Measurements from ENCODE around the gene HSBP1L1.
A peak's percentile ranks its signal among the peaks of the same experiment; 100 is the strongest.

Gene HSBP1L1

DNA sequence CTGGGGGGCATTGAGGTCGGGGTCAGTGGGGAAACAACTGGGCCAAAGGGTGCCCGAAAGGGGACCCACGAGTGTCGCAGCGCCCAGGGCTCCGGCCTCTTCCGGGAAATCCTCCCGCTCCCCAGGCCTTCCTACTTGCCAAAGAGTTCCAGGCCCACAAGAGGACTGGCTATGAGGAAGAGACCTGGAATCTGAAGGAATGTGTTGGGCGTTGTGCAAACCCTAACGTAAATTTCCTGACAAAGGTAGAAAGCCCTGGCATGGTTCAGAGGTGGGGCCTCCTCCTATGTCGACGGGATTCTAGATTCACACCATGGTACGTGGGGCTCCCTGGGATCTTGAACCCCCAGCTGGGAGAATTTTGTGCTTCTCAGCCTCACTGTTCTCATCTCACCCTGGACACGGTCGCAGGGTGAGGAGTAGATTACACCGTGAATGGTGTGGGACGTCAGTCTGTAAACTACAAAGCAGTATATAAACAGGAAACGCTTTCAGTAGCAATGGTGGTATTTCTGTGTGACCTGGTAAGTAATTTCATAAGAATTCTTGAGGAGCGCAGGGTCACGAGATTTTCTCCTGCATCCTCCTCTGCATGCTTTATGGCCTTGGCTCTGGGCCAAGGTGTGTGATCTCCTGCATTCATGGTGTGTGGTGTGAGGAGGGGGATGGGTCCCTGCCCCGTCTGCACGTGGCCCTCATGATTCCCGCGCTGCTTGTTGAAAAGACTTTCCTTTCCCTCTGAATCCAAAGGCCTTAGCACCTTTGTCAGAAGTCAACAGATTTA lies 868 bp downstream of the HSBP1L1 start:
- TF ChIP-seq POLR2AphosphoS5 (IDR thresholded peaks at IDR 0.05; ENCODE audit: borderline replicate concordance, low read depth, low read length) (peak; percentile 44; the same call in 1 of the 2 replicates), FOXP2 (optimal IDR thresholded peaks at IDR 0.05; ENCODE audit: control extremely low read depth, extremely low read length, insufficient read depth) (no peak)
- DNase-seq (ENCODE audit: low read depth, low spot score), result no peak
- peak overlapping the region; percentile 79 for H3K4me3 ChIP-seq
- peak overlapping the region; percentile 86 for H3K9ac ChIP-seq (ENCODE audit: insufficient read length)
- no peaks in the 10 kb centered on the region for H3K9me3 ChIP-seq (ENCODE audit: low read depth, low read length)
- peaks cover under 1% of the 10 kb centered on the region; the same call in 1 of the 2 replicates for H3K36me3 ChIP-seq (ENCODE audit: insufficient read depth, low read length)
- H3K27ac ChIP-seq, result peak overlapping the region; percentile 20; the same call in 1 of the 2 replicates

DNA sequence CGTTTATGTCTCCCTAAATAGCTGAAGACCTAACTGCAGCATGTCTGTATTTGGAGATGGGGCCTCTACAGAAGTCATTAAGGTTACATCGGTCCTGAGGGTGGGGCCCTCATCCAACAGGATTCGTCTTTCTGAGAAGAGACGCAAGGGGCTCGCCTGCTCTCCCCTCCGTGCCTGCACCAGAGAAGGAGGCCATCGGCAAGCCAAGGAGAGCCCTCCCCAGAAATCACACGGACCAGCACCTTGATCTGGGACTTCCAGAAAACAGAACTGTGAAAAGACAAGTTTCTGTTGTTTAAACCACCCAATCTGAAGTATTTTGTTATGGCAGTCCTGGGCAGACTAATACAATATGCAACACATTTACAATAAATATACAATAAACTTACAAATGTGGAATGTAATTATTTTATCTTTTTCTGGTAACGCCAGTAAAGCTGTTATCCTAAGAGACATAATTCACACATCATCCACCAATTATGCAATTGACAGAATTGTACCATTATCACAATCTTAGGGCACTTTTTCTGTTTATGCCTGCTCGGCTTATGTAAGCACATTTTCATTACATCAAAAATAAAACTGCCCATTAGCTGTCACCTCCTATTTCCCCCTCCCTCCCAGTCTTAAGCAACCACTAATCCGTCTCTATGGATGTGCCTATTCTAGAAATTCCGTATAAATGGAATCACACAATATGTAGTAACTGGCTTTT lies 6.1 kb downstream of the HSBP1L1 start:
- Histone ChIP-seq H3K36me3 (ENCODE audit: insufficient read depth, low read length) (peaks cover 43% of the 10 kb centered on the region), H3K4me3 (no peak overlapping the region), H3K9ac (ENCODE audit: insufficient read length) (no peak overlapping the region), H3K9me3 (ENCODE audit: low read depth, low read length) (no peaks in the 10 kb centered on the region), H3K27ac (no peak overlapping the region)
- no peak for DNase-seq (ENCODE audit: low read depth, low spot score)
- no peak for TF ChIP-seq EZH2 (IDR thresholded peaks at IDR 0.05)
- no peak for TF ChIP-seq FOXP2 (optimal IDR thresholded peaks at IDR 0.05; ENCODE audit: control extremely low read depth, extremely low read length, insufficient read depth)
- TF ChIP-seq POLR2AphosphoS5 (IDR thresholded peaks at IDR 0.05; ENCODE audit: borderline replicate concordance, low read depth, low read length), result no peak

- TF ChIP-seq EZH2 (IDR thresholded peaks at IDR 0.05), result no peak
- no peak for TF ChIP-seq POLR2AphosphoS5 (IDR thresholded peaks at IDR 0.05; ENCODE audit: borderline replicate concordance, low read depth, low read length)
- no peak for TF ChIP-seq FOXP2 (optimal IDR thresholded peaks at IDR 0.05; ENCODE audit: control extremely low read depth, extremely low read length, insufficient read depth)
- H3K4me3 ChIP-seq, result no peak overlapping the region
- no peak overlapping the region for H3K9ac ChIP-seq (ENCODE audit: insufficient read length)
- peaks cover 45% of the 10 kb centered on the region for H3K36me3 ChIP-seq (ENCODE audit: insufficient read depth, low read length)
- H3K9me3 ChIP-seq (ENCODE audit: low read depth, low read length), result no peaks in the 10 kb centered on the region
- no peak for DNase-seq (ENCODE audit: low read depth, low spot score)
- H3K27ac ChIP-seq, result no peak overlapping the region
Observed at GRCh38 chr18:79971211-79971952, 6.9 kb downstream of the HSBP1L1 start.

DNA sequence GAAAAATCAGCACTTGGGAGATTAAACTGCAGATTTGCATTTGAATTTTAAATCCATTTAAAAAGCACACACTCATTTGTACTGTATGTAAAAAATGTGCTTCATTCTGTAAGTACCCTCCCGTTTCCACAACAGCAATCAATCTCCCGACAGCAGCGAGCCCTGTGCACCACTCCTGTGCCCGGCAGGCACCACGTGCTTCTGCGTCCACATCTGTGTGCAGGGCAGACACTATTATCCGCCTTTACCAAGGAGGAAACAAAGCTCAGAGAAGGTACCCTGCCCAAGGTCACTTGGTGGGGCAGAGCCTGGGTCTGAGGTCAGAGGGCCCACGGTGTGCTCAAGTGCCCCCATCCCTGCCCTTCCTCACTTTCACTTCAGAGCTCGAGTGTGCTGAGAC lies 7.5 kb downstream of the HSBP1L1 start:
- Histone ChIP-seq H3K27ac (no peak overlapping the region), H3K36me3 (ENCODE audit: insufficient read depth, low read length) (peaks cover 48% of the 10 kb centered on the region), H3K9me3 (ENCODE audit: low read depth, low read length) (no peaks in the 10 kb centered on the region), H3K9ac (ENCODE audit: insufficient read length) (no peak overlapping the region), H3K4me3 (no peak overlapping the region)
- TF ChIP-seq FOXP2 (optimal IDR thresholded peaks at IDR 0.05; ENCODE audit: control extremely low read depth, extremely low read length, insufficient read depth) (no peak), EZH2 (IDR thresholded peaks at IDR 0.05) (no peak), POLR2AphosphoS5 (IDR thresholded peaks at IDR 0.05; ENCODE audit: borderline replicate concordance, low read depth, low read length) (no peak)
- no peak for DNase-seq (ENCODE audit: low read depth, low spot score)

DNA sequence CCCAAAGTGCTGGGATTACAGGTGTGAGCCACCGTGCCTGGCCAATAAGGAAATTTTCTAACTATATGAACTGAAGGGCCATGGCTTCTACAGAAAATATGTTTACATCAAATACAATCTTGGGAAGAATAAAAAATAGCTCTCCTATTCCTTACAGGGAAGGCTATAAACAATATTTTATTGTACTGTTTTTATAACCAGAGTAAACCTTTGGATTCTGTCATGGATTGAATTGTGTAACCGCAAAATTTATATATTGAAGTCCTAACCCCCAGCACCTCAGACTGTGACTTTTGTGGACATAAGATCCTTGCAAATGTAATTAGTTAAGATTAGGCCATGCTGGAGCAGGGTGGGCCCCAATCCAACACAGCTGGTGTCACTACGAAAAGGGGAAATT lies 8.3 kb downstream of the HSBP1L1 start:
- Histone ChIP-seq H3K9ac (ENCODE audit: insufficient read length) (no peak overlapping the region), H3K4me3 (no peak overlapping the region), H3K9me3 (ENCODE audit: low read depth, low read length) (no peaks in the 10 kb centered on the region), H3K27ac (no peak overlapping the region), H3K36me3 (ENCODE audit: insufficient read depth, low read length) (peaks cover 51% of the 10 kb centered on the region)
- TF ChIP-seq EZH2 (IDR thresholded peaks at IDR 0.05) (no peak), FOXP2 (optimal IDR thresholded peaks at IDR 0.05; ENCODE audit: control extremely low read depth, extremely low read length, insufficient read depth) (no peak), POLR2AphosphoS5 (IDR thresholded peaks at IDR 0.05; ENCODE audit: borderline replicate concordance, low read depth, low read length) (no peak)
- DNase-seq (ENCODE audit: low read depth, low spot score), result no peak

DNA sequence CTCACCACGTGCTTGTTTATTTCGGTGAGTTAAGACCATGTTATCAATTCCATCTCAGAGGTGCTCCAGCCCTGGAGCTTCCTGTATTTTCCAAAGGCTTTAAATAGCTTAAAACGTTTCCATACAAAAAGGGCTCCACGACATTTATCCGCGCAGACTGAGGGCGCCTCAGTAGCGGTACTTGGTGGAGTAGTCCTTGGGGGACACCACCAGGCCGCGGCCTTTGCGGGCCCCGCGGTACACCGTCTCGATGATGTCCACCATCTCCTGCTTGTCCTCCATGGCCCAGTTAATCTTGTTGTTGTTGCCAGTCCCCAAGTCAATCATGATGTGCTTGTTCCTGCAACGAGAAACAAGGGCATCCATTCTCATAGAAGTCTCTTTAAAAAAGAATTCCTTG lies 9.1 kb downstream of the HSBP1L1 start:
- no peak for DNase-seq (ENCODE audit: low read depth, low spot score)
- no peak overlapping the region for H3K4me3 ChIP-seq
- no peak overlapping the region for H3K27ac ChIP-seq
- TF ChIP-seq EZH2 (IDR thresholded peaks at IDR 0.05) (no peak), FOXP2 (optimal IDR thresholded peaks at IDR 0.05; ENCODE audit: control extremely low read depth, extremely low read length, insufficient read depth) (no peak), POLR2AphosphoS5 (IDR thresholded peaks at IDR 0.05; ENCODE audit: borderline replicate concordance, low read depth, low read length) (no peak)
- H3K9me3 ChIP-seq (ENCODE audit: low read depth, low read length), result no peaks in the 10 kb centered on the region
- H3K9ac ChIP-seq (ENCODE audit: insufficient read length), result no peak overlapping the region
- peaks cover 51% of the 10 kb centered on the region for H3K36me3 ChIP-seq (ENCODE audit: insufficient read depth, low read length)

GRCh38 chr18:79974025-79974654 lies 9.7 kb downstream of the HSBP1L1 start:
- H3K27ac ChIP-seq, result no peak overlapping the region
- H3K9me3 ChIP-seq (ENCODE audit: low read depth, low read length), result no peaks in the 10 kb centered on the region
- peaks cover 51% of the 10 kb centered on the region for H3K36me3 ChIP-seq (ENCODE audit: insufficient read depth, low read length)
- H3K4me3 ChIP-seq, result no peak overlapping the region
- TF ChIP-seq EZH2 (IDR thresholded peaks at IDR 0.05) (no peak), FOXP2 (optimal IDR thresholded peaks at IDR 0.05; ENCODE audit: control extremely low read depth, extremely low read length, insufficient read depth) (no peak), POLR2AphosphoS5 (IDR thresholded peaks at IDR 0.05; ENCODE audit: borderline replicate concordance, low read depth, low read length) (no peak)
- H3K9ac ChIP-seq (ENCODE audit: insufficient read length), result no peak overlapping the region
- DNase-seq (ENCODE audit: low read depth, low spot score), result no peak

Measured in SK-N-MC (cell line).